HG03108 (cell line): ENCODE measurements around the gene MLLT10.
A peak's percentile ranks its signal among the peaks of the same experiment; 100 is the strongest.
"Not testable (repeated sequence)": the region's sequence is repeated elsewhere in the genome, so short reads cannot be mapped to it uniquely, and the experiment has no call there.

Experiments used
- ATAC-seq: cut with Tn5 transposase; IDR thresholded peaks from one replicate; pipeline ENCODE4 v1.9.1; 2021; ENCODE audit warnings: moderate library complexity; ENCODE audit not compliant: unreplicated experiment

MLLT10 gene

DNA sequence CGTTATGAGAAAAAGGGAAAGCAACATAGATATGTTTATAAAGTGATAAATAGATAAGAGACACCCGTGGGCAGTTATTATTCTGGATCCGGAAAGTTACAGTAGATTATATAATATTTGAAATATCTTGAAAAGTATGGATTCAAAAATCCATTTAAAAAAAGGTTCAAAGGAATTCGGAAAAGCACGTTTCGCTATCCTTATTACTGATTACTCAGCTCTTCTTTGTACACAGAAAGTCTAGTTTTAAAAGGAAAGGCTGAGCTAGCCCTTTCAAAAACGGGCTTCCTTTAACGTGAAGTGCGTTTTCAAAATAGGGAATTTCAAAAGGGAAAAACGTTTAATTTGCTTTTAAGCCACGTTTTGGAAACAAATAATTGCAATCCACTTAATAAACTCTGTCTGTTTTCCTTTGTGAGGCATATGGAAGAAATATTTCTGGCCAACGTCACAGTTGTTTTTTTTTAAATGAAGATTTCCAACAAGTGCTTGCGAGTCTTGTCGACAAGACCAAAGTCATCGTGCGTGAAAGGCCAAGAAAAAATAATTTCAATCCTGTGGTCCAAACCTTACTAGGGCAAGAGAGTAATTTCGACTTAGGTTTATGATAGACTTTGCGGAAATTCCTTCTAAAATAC lies 6.3 kb upstream of the MLLT10 start:
- no peak for ATAC-seq

DNA sequence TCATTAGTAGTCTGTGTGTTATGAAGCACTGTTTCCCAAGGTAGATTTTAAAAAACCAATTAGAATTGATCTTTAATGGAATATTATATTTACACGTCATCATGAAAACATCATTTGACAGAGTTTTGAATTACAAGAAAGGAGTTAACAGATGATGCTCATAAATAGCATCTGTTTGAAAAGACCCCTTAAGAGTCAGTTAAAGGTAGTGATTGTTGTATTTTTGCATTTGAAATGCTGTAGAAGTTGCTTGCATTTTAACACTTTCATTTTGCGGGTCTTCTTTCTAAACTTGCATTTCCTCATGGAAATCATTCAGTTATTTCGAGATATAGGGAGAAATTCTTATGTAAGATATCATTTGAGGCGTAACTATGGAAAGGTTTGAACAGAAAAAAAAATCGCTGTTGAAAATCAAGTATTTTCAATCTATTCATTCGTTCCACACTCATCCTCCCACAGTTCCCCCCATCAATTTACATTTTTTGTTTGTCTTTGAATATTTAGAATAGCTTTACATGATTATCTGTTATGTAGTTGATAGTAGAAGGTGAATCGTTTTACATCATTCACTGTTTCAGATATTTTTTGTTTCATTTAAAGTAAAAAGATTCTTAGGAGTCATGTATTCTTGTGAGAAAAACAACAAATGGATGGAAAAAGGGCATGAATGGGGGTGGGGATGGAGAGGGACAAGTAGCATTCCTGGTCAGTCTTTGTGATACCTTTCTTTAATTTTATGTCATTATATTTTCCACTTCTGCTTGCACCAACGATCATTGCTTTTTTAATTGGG lies 5.6 kb upstream of the MLLT10 start:
- ATAC-seq: no peak

DNA sequence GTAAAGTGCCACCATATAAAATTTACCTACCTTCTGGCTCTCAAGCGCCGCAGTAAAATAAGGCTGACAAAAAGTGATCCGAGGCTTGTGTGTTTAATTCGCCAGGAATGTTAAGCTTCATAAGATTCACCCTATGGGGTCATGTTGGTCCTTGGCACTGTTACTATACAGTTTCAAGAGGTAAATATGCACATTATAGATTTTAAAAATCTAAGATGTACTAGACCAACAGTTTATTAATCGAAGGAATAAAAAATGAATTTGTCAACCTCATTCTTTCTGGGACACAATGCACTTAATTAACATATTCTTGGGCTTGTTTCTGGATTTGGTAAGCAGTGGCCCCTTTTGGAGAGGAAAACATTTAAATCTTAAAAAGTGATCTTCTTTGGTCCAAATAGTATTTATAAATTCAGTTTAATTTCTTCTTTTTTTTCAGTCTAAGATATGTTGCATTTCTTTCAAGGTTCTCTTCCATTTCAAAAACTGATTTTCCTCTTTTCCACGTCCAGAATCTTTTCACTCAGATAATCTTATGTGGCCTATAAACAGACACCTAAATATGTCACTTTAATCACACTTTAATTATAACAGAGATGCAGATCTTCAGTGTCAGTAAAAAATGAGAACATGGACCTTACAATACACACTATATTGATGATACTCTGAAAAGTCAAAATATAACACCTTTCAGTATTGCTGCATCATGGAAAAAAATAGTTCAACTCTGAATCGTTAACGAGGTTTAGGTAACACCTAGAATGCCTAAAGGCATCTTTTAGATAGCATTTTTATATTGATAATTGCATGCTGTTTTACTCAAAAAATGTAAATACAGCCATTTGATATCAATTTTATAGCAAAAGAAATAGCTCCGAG lies 4.8 kb upstream of the MLLT10 start:
- no peak for ATAC-seq

DNA sequence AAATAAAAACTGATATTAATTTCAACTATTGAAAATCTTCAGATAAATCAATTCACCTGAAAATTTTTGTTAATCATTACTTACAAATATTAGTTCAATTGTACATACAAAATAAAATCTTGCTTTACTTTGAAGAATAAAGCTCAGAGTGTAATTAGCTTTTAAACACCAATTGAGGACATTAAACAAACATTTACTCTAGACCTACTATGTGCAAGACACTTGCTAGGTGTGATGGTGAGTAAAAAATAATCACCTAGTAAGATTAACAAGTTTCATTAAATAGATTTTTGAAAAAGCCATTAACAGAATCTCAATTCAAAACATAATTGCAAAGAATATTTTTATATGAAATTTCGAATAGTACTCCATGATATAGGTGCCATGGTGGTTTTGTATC lies 3.9 kb upstream of the MLLT10 start:
- no peak for ATAC-seq

DNA sequence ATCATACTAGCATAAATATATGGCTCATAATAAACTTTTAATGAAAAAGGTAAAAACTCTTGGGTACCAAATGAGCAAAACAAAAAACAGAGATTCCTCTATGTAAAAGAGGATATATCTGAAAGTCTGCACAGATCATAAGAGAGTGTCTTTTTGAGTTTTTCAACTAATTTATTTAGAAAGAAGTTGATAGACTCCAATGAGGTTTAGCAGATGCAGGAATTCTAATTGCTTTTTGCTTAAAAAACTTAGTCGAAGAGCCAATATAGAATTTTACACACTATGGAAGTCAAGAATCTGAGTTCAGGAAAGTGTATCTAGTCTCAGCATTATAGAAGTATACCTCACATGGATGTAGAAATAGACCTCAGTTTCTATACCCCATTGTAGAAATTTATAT lies 3.4 kb upstream of the MLLT10 start:
- no peak for ATAC-seq

DNA sequence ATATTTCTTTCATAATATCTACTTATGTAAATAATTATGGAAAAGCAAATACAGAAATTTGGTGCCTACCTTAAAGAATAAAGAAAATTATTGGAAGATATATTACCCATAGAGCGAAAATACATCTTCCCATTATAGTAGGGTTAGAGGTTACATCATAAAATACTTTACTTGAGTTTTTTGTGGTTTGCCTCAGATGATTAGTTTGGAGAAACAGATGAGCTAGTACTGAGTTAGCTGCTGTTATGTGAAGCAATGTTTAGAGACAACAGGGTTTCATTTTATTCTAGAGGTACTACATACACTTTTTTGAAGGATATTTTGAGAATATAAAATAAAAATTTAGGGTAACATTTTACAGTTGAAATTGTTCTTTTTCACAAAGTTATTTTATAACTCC lies 2.9 kb upstream of the MLLT10 start:
- ATAC-seq: no peak

DNA sequence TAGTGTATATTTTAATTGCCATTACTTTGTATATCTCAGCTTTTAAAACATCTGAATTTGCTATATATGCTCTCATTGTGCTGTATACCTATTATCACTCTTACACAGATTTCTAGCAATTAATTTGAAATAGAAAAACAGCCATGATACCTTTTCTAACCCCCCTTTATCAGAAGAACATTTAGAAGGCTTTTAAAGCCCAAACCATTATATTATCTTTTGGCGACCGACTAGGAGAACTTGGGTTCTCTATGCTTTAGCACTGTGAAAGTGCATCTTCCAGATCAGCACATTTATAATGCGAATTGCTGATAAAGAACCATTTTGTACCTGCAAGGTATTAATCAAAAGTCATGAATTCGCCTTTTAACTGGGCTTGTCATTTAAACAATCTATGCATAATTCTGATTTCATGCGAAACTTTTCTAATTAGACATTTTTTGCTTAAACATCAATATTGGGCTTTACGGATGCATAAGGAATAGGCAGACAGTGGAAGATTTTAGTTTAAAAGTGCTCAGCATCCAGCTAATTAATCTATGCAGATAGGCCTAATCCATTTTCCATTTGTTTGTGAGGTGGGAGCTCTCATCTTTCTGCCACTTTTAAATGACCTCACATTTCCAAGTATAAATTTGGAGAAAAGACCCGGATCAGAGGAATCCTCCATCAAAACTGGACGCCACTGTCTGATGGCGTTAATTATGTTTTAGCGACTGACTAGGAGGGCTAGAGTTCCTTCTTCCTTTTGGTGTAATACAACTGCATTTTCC lies 1.2 kb upstream of the MLLT10 start:
- ATAC-seq: no peak

DNA sequence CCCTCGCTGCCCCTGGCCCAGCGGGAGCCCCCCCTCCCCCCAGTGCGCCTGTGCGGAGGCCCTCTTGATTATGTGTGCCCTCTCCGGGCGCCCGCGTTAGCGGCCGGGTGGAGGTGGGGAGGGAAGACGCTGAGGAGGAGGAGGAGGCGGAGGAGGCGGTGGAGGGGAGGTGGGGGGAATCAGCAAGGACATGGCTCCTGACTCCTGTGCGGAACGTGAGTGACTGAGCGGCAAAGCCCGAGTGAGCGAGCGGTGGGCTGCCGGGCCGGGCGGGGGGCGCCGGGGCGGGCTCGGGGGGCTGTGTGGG lies 201 bp downstream of the MLLT10 start:
- ATAC-seq: no peak

DNA sequence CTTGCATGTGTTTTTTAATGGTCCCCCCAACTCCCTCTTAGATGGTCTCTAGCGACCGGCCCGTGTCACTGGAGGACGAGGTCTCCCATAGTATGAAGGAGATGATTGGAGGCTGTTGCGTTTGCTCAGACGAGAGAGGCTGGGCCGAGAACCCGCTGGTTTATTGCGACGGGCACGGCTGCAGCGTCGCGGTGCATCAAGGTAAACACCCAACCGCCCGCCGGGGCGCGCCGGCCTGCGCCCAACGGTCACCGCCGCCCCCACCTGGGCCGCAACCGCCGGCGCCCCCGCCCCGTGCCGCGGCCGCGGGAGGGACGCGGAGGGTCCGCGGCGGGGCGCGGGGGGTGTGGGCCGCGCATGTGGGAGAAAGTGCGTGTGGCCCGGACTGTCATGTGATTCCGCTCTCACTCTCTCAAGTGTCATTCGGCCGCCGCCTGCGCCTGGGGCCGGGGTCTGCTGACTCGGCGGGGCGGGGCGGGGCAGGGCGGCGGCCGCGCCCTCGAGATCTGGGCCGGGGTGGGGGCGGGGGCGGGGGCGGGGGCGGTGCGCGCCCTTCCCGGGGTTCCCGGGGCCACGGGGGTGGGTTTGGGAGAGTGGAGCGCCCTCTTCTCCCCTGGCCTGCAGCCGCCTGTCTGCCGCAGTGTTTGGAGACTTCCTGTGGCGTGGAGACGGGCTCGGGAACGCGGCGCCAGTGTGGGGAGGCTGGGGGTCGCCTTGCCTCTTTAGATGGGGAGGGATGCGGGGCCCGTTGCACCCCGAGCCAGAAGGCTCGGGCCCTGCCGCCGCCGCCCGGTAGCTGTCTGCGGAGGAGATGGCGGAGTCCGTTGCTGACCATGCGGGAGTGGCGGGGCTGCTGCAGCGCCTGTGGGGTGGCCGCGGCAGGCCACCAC lies 817 bp downstream of the MLLT10 start:
- peak; percentile 21 for ATAC-seq

DNA sequence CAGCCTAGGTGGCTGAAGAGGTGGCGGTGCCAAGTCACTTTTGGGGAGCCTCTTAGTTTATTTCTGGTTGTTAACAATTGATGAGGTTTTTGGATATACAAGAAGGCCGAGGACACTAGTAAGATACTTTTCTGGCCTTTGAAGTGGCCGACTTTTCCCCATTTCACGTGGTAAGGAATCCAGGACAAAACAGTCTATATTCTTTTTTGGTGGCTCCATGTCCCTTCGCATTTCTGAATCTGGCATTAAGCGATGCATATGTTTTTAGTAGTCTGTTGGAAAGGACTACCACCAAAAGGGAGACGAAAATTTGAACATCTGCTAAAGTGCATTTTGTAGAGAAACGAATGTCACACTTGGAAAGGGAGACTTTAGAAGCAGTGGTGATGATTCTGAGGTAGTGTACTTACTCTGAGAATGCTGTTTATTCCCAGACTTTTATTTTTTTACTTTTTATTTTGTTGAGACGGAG lies 1.5 kb downstream of the MLLT10 start:
- no peak for ATAC-seq

DNA sequence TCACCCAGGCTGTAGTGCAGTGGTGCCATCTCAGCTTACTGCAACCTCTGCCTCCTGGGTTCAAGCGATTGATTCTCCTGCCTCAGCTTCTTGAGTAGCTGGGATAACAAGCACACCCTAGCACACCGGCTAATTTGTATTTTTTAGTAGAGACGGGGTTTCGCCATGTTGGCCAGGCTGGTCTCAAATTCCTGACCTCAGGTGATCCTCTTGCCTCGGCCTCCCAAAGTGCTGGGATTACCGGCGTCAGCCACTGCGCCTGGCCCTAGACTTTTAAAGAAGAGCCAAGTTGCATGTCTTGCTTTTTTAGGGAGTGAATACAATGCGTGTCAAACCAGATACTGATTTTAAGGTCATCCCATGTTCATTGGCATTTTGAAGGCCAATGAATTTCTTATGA lies 1.9 kb downstream of the MLLT10 start:
- not testable (repeated sequence) for ATAC-seq

DNA sequence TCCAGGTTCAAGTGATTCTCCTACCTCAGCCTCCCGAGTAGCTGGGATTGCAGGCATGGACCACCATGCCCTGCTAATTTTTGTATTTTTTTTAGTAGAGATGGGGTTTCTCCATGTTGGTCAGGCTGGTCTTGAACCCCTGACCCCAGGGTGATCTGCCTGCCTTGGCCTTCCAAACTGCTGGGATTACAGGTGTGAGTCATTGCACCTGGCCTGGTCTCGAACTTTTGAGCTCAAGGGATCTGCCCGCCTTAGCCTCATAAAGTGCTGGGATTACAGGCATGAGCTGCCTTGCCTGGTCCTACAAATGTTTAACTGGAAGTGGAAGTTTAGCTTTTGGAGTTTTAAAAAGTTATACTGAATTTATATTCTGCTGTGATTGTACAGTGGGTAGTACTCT lies 2.8 kb downstream of the MLLT10 start:
- no peak for ATAC-seq

DNA sequence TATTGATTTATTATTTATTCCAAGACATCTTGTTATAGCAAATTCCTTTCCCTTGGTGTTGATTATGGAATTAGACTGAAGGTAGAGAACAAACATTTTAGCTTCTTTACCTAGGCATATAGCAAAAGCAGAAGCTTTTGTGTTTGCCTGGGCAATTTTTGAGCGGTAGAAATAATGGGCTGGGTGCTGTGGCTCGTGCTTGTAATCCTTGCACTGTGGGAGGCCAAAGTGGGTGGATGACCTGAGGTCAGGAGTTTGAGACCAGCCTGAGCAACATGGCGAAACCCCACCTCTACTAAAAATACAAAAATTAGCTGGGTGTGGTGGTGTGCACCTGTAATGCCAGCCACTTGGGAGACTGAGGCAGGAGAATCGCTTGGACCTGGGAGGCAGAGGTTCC lies 6.7 kb downstream of the MLLT10 start:
- not testable (repeated sequence) for ATAC-seq

DNA sequence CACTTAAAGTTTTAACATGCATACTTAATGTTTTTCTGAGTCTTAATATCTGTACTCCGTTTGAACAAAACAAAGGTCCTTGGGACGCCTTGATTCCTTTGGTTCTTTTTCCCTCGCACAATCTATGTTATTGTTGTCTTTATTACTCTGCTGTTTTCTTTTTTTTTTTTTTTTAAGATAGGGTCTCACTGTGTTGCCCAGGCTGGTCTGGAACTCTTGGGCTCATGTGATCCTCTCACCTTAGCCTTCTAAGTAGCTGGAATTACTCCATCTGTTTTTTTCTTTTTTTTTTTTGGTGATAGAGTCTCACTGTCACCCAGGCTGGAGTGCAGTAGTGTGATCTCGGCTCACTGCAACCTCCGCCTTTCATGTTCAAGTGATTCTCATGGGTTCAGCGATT lies 13.2 kb downstream of the MLLT10 start:
- no peak for ATAC-seq

DNA sequence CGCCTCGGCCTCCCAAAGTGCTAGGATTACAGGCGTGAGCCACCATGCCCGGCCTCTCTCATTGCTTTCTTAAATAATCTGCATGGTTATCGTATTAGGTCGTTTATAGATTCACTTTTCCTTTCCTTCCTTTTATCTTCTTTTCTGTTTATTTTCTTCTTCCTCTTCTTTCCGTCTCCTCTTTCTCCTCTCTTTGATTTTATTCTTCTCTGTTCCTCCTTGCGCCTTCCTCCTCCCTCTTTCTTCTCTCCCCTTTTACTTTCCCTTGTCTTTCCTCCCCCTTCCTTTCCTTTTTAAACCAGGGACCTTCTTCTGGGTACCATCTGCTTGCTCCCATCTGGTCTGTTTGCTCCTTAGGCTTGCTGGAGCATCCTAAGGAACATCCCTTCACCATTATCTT lies 18.6 kb downstream of the MLLT10 start:
- no peak for ATAC-seq

DNA sequence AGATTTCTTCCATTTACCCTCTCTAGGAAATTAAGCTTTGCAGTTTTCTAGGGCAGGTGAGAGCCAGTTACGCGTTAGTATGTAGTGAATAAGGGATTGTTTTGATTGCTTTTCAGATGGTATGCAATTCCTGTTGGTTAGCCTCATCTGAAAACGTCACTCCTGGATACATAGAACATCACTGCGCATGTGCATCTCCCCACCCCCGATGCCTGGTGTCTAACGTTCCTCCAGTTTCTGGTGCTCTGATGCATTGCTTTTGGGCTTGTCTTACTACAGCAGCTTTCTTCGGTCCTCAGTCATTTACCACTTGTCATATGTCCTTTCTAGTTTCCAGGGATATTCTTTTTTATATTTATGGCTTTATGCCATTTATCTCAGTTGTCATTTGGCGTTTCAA lies 22.5 kb downstream of the MLLT10 start:
- ATAC-seq: no peak

DNA sequence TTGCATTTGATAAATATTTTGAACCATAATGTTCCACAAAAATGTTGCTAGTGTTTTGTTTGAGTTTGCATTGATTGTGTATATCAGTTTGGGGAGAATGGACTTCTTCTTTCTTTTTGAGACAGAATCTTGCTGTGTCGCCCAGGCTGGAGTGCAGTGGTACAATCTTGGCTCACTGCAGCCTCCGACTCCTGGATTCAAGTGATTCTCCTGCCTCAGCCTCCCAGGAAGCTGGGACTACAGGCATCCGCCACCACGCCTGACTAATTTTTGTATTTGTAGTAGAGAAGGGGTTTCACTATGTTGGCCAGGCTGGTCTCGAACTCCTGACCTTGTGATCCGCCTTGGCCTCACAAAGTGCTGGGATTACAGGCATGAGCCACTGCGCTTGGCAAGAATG lies 25.0 kb downstream of the MLLT10 start:
- ATAC-seq: not testable (repeated sequence)

DNA sequence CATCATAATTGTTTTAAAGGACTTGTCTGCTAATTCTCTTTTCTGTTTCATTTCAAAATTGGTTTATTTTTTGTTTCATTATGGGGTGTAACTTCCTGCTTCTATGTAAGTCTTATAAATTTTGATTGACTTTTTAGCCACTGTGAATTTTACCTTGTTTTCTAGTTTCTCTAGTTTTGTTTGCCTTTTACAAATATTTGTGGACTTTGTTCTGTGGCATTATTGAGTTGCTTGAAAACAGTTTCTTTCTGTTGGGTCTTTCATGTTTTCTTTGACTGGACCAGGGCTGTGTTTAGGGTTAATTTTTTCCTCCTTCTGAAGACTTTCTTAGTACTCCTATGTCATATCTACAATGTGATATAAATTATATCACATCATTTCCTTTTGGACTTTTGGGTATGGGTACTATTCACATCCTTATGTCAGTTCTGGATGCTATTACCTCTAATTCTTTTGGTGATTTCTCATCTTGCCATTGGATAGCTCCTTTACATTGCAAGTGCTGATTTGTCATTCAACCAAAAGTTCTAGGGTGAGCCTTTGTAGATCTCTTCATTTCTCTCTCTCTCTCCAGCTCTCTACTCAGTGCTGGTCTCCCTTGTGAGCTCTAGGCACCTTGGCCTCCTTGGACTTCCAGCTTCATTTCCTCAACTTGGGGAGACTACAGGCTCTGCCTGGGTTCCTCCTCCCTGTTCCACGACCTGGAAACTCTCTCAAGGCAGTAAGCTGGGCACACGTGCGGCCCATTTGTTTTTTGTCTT lies 36.9 kb downstream of the MLLT10 start:
- no peak for ATAC-seq

DNA sequence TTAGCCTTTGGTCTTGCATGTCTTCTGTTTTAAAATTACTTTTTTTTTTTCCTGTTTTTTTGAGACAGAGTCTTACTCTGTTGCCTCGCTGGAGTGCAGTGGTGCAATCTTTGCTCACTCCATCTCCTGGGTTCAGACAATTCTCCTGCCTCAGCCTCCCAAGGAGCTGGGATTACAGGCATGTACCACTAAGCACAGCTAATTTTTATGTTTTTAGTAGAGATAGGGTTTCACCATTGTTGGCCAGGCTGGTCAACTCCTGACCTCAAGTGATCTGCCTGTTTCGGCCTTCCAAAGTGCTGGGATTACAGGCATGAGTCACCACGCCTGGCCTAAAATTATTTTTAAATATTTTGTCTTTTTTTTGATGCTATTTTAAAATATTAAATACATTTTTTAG lies 38.5 kb downstream of the MLLT10 start:
- ATAC-seq: no peak
